ENCODE data around the gene BTN3A1.
"Not testable (repeated sequence)": the region's sequence is repeated elsewhere in the genome, so short reads cannot be mapped to it uniquely, and the experiment has no call there.

The BTN3A1 gene

GRCh38 chr6:26401987-26402658 lies at the start of gene BTN3A1:
BTN3A1 (plus strand) TSS chr6:26402275; CDS start chr6:26405564, 3,289 bp downstream.
- DNase-seq: peak; percentile 44

- DNase-seq: no peak
These were observed 49.8 kb upstream of the BTN3A1 start for GRCh38 chr6:26352315-26352714.

DNA sequence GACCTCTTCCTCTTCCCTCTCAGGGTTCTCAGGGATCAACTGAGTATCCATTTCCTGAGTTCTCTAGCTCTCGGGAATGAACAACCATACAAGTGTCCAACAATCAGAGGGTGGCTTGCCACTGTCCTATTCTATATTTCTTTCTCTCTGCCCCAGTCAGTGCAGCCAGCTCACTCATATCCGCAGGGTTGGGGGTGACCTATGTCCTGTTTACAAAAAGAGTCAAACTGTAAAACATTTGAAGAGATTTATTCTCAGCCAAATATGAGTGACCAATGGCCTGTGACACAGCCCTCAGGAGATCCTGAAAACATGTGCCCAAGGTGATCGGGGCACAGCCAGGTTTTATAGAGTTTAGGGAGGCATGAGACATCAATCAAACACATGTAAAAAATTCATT lies 47.9 kb upstream of the BTN3A1 start:
- no peak for DNase-seq

DNA sequence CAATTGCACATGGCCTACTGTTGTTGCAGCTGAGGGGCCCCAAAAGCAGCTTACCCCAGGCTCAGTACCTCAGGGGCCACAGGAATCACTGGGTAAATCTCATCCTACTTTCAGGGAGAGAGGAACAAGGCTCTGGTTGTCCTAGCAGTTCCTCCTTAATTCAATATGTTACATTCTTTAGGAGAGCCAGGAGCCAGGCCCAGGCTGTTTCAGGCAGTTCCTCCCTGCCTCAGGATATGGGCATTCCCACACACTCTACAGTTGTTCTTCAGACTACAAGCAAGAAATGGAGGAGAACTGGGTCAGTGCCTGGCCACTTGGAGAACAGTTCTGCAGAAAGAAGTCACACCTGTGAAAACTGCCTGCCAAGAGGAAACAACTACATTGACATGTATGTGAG lies 46.7 kb upstream of the BTN3A1 start:
- no peak for DNase-seq

GRCh38 chr6:26357543-26357942 lies 44.5 kb upstream of the BTN3A1 start:
- DNase-seq: not testable (repeated sequence)

GRCh38 chr6:26358511-26358981 lies 43.5 kb upstream of the BTN3A1 start:
- no peak for DNase-seq

GRCh38 chr6:26359765-26360164 lies 42.3 kb upstream of the BTN3A1 start:
- DNase-seq: no peak

DNA sequence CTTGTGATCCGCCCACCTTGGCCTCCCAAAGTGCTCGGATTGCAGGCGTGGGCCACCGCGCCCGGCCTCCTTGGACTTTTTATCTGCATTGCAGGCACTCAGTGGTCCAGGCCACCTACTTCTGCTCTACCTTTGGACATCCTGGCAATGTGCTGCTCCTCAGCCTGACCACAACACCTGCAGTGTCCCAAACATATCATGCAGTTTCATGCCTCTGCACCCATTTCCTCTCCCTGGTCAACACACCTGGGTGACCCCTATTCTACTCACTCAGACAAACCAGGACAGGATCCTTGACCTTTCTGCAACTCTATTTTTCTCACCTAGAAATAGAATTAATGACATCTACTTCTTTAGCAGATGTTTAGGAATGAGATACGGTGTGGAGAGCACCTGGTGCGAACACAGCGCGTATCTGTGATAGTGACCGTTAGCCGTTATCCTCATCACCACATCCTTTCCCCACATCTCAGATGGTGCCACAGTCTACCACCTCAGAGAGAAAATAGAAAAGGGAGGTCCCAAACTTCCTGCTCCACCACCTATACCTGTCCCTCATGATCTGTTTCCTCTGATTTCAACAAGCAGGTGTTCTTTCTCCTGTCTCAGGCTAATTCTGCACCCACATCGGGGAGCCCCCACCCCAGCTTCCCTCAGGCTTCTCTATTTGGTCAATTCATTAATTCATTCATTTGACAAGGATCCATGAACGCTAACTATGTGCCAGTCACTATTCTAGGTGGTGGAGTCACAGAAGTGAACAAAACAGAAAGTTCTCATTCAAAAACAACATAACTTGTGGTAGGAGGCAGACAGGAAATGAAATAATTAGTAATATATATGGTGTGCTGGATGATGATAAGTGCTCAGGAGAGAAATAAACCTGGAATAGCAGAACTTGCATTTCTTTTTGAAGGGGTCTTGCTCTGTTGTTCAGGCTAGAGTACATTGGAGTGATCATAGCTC lies 41.3 kb upstream of the BTN3A1 start:
- no peak for DNase-seq

GRCh38 chr6:26361544-26361943 lies 40.5 kb upstream of the BTN3A1 start:
- no peak for DNase-seq

DNA sequence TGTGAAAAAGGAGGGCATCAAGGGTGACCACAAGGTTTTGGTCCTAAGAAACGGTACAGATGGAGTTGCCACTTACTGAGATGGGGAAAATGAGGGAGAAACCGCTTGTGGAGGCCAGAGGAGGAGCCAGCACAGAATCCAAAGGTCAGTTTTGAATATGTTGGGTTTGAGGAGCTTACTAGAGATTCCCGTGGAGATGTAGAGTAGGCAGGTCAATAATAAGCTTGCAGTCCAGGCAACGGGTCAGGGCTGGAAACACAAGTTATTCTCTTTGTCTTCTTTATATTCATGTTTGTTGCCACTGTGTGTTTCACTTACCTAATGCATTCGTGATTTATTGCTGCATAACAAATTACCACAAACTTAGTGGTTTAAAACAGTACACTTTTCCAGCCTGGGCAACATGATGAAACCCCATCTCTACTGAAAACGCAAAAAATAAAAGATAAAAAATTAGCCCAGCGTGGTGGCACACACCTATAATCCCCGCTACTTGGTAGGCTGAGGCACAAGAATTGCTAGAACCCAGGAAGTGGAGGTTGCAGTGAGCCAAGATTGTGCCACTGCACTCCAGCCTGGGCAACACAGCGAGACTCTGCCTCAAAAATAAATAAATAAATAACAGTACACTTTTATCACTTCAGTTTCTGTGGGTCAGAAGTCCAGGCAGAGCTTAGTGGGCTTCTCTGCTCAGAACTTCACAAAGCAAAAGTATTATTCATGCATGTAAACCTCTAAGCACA lies 39.8 kb upstream of the BTN3A1 start:
- DNase-seq: no peak

- DNase-seq: no peak
These were observed 39.2 kb upstream of the BTN3A1 start for GRCh38 chr6:26362836-26363220.

- DNase-seq: no peak
These were observed 38.0 kb upstream of the BTN3A1 start for GRCh38 chr6:26363882-26364701.

DNA sequence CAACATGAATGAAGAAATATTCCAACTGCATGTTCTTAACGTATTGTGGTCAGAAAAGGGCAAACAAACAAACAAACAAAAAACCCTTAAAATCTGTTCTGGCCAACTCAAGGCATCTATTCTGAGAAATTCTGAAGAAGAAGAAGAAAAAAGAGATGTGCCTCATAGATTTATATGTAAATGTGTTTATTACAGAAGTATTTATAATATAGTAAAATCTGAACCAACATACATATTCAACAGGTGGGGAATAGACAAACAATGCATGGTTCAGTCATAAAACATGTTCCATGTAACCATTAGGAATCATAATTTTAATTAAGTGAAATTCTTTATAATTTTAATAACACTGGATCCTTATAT lies 36.5 kb upstream of the BTN3A1 start:
- no peak for DNase-seq

GRCh38 chr6:26366504-26366903 lies 35.6 kb upstream of the BTN3A1 start:
- DNase-seq: no peak

GRCh38 chr6:26367114-26367513 lies 35.0 kb upstream of the BTN3A1 start:
- no peak for DNase-seq

DNA sequence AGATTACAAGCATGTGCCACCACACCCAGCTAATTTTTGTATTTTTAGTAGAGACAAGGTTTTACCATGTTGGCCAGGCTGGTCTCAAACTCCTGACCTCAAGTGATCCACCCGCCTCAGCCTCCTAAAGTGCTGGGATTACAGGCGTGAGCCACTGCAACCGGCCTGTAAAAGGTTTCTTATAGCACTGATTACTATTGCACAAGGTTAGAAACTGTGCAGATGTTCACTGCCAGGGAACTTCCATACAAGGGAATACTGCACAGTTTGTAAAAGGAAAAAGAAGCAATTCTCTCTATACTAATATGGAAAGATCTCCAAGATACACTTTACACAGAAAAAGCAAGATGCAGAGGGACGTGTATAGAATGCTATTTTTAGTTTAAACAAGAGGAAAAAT lies 30.3 kb upstream of the BTN3A1 start:
- not testable (repeated sequence) for DNase-seq

DNA sequence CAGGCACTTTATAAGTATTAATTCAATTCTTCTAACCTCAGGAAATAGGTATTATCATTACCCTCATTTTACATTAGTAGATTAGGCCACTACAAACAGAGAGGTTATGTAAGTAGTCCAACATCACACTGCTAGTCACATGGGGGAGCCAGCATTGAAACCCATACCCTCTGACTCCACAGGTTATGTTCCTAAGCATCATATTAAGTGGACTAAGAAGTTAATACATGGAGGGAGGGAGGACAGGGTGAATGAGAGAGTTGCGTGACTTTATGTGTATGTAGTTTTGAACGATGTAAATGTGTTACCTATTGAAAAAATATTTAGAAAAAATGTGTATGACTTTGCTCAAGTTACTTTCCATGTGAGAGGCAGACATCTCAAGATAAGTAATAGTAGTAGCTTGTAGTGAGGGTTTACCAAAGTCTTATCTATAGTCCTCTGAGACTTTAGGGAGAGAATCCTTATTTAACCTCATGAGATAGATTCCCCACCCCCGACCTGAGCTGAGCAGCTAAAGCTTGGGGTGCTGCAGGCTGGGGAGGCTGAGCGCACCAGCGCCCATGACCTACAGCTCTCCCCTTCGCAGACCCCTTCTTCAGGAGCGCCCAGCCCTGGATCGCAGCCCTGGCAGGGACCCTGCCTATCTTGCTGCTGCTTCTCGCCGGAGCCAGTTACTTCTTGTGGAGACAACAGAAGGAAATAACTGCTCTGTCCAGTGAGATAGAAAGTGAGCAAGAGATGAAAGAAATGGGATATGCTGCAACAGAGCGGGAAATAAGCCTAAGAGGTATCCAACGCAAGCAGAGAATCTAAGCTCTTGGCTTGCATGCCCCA lies 29.5 kb upstream of the BTN3A1 start:
- DNase-seq: no peak

- no peak for DNase-seq
These were observed 26.8 kb upstream of the BTN3A1 start for GRCh38 chr6:26375270-26375669.

GRCh38 chr6:26377719-26378118 lies 24.4 kb upstream of the BTN3A1 start:
- no peak for DNase-seq

DNA sequence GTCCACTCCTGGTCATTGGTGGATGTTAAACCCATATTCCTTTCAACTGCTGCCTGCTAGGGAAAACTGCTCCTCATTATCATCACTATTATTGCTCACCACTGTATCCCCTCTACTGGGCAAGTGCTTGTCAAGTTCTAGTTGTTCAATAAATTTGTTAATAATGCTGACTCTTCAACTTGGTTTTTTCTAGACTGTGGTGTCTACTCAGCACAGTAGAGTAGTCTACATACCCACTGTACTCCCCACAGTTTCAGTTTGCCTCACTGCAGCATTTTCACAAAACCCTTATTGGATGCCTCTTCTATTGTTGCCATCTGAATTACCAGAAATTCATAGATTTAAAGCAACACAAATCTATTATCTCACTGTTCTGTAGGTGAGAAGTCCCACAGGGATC lies 23.9 kb upstream of the BTN3A1 start:
- not testable (repeated sequence) for DNase-seq

- DNase-seq: no peak
These were observed 22.8 kb upstream of the BTN3A1 start for GRCh38 chr6:26379292-26379691.

GRCh38 chr6:26379740-26380139 lies 22.3 kb upstream of the BTN3A1 start:
- DNase-seq: no peak

Data from NCI-H1417 treated with DMSO at 0.1 percent for 48 hours (cell line).